Glutamatergic neuron (in vitro differentiated cells): ENCODE measurements around the gene VPS35L. TPM values are rescaled to one million over a fixed set of nuclear protein-coding genes. Genes with fewer than 3 reads are reported as not detected.

Source experiments
- DNase-seq: peaks from one replicate; pipeline ENCODE4 v3.0.0; 2022
- H3K27ac Mint-ChIP-seq: one replicate; pipeline ENCODE4 v1.8.0; 2020; ENCODE audit warnings: mild to moderate bottlenecking, mixed read lengths, inconsistent platforms; ENCODE audit not compliant: unreplicated experiment
- H3K27me3 Mint-ChIP-seq: one replicate; pipeline ENCODE4 v1.8.0; 2020; ENCODE audit warnings: mild to moderate bottlenecking, moderate library complexity, mixed read lengths, inconsistent platforms; ENCODE audit not compliant: unreplicated experiment
- H3K36me3 Mint-ChIP-seq: one replicate; pipeline ENCODE4 v1.8.0; 2020; ENCODE audit warnings: mild to moderate bottlenecking, mixed read lengths, inconsistent platforms; ENCODE audit not compliant: unreplicated experiment
- H3K4me1 Mint-ChIP-seq: one replicate; pipeline ENCODE4 v1.8.0; 2020; ENCODE audit warnings: mild to moderate bottlenecking, low read depth, mixed read lengths, inconsistent platforms; ENCODE audit not compliant: unreplicated experiment
- H3K4me3 Mint-ChIP-seq: one replicate; pipeline ENCODE4 v1.8.0; 2020; ENCODE audit warnings: mild to moderate bottlenecking, mixed read lengths, inconsistent platforms; ENCODE audit not compliant: unreplicated experiment
- H3K9me3 Mint-ChIP-seq: one replicate; pipeline ENCODE4 v1.8.0; 2020; ENCODE audit warnings: mild to moderate bottlenecking, moderate library complexity, mixed read lengths, inconsistent platforms; ENCODE audit not compliant: unreplicated experiment
- total RNA-seq: library from RNA; stranded (reverse); fragmentation: NEBNext Ultra II Directional; extraction: Animal tissue kit (Norgen Biotek cat#: 25700); gene quantifications from one replicate; pipeline ENCODE4 v1.2.1, GENCODE V29; 2021; ENCODE audit not compliant: unreplicated experiment
- TF ChIP-seq, protein P1 (sequence below): fragments of 200-600 bp; sonication (generic); IDR thresholded peaks from one replicate; pipeline ENCODE4 v1.5.0; 2021; ENCODE audit not compliant: partially characterized antibody, unreplicated experiment

Gene VPS35L
- total RNA-seq, 1 donor from 2014 or later, result 57.1 TPM

DNA sequence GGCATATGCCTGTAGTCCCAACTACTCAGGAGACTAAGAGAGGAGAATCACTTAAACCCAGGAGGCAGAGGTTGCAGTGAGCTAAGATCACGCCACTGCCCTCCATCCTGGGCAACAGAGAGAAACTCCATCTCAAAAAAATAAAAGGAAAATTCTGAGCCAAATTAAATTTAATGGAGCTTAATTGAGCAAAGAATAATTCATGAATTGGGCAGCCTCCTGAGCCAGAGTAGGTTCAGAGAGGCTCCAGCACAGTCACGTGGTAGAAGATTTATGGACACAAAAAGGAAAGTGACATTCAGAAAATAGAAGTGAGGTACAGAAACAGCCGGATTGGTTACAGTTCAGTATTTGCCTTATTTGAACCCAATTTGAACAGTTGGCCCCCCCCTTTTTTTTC, 10.9 kb downstream of the VPS35L start:
- Mint-ChIP-seq H3K9me3 (no peaks in the 10 kb centered on the region), H3K27me3 (no peaks in the 10 kb centered on the region), H3K36me3 (peaks cover 6% of the 10 kb centered on the region)

DNA sequence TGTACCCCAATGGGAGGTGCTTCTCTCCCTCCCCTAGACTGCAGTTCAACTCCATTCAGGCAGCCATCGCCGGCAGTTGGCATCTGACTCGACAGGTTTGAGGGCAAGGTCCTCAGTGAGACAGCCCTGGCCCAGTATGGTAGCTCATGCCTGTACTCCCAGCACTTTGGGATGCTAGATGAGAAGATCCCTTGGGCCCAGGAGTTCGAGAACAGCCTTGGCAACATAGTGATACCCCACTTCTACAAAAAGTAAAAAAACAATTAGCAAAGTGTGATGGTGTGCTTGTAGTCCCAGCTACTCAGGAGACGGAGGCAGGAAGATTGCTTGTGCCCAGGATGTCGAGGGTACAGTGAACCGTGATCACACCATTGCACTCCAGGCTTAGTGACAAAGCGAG, 12.1 kb downstream of the VPS35L start:
- Mint-ChIP-seq H3K4me1 (no peaks in the 10 kb centered on the region), H3K4me3 (no peak overlapping the region), H3K27me3 (no peaks in the 10 kb centered on the region), H3K36me3 (peaks cover 6% of the 10 kb centered on the region), H3K9me3 (no peaks in the 10 kb centered on the region), H3K27ac (no peak overlapping the region)
- TF ChIP-seq, protein P1, sequence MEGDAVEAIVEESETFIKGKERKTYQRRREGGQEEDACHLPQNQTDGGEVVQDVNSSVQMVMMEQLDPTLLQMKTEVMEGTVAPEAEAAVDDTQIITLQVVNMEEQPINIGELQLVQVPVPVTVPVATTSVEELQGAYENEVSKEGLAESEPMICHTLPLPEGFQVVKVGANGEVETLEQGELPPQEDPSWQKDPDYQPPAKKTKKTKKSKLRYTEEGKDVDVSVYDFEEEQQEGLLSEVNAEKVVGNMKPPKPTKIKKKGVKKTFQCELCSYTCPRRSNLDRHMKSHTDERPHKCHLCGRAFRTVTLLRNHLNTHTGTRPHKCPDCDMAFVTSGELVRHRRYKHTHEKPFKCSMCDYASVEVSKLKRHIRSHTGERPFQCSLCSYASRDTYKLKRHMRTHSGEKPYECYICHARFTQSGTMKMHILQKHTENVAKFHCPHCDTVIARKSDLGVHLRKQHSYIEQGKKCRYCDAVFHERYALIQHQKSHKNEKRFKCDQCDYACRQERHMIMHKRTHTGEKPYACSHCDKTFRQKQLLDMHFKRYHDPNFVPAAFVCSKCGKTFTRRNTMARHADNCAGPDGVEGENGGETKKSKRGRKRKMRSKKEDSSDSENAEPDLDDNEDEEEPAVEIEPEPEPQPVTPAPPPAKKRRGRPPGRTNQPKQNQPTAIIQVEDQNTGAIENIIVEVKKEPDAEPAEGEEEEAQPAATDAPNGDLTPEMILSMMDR, result no peak
- DNase-seq, result no peak

More for the DNA sequence above, 10.9 kb downstream of the VPS35L start:
- no peak overlapping the region for H3K4me3 Mint-ChIP-seq
- no peaks in the 10 kb centered on the region for H3K4me1 Mint-ChIP-seq
- DNase-seq, result no peak
- TF ChIP-seq, protein P1, result no peak
- H3K27ac Mint-ChIP-seq, result no peak overlapping the region

DNA sequence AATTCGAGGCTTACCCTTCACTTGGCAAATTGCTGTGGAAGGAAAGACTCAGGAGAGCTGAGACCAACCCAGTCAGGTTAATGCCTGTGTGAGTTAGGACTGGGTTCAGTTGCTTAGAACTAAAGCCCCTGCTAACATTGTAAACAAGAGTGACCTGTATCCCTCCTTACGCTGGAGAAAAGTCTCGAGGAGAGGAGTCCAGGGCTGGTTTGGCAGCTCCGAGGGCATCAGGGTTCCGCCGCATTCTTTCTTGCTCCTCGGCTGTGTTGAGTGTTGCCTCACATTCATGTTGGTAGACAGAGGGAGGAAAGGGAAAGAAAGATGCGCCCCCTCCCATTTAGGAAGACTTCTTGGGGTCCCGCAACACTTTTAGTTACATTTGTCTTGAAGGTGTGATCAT, 18.5 kb downstream of the VPS35L start:
- no peak overlapping the region for H3K4me3 Mint-ChIP-seq
- H3K36me3 Mint-ChIP-seq, result peaks cover 6% of the 10 kb centered on the region
- no peaks in the 10 kb centered on the region for H3K9me3 Mint-ChIP-seq
- no peak overlapping the region for H3K27ac Mint-ChIP-seq
- DNase-seq, result no peak
- H3K27me3 Mint-ChIP-seq, result no peaks in the 10 kb centered on the region
- TF ChIP-seq, protein P1, result no peak
- no peaks in the 10 kb centered on the region for H3K4me1 Mint-ChIP-seq

DNA sequence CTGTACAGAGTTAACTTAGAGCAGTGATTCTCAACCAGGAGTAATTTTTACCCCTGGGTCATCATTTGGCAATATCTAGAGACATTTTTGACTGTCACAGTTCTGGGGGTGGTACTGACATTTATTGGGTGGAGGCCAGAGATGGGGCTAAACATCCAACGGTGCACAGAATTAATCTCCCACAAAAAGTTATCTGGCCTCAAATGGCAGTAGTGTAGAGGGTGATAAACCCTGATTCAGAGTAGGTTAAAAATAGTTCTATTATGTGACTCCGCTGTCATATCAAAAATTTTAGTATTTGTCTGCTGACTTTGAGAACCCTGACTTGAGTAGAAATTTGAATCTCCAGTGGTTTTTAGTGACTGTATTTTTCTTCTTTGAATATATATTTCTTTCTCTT, 19.1 kb downstream of the VPS35L start:
- no peaks in the 10 kb centered on the region for H3K4me1 Mint-ChIP-seq
- no peak overlapping the region for H3K27ac Mint-ChIP-seq
- no peaks in the 10 kb centered on the region for H3K9me3 Mint-ChIP-seq
- TF ChIP-seq, protein P1, result no peak
- peaks cover 6% of the 10 kb centered on the region for H3K36me3 Mint-ChIP-seq
- no peak for DNase-seq
- no peak overlapping the region for H3K4me3 Mint-ChIP-seq
- no peaks in the 10 kb centered on the region for H3K27me3 Mint-ChIP-seq

DNA sequence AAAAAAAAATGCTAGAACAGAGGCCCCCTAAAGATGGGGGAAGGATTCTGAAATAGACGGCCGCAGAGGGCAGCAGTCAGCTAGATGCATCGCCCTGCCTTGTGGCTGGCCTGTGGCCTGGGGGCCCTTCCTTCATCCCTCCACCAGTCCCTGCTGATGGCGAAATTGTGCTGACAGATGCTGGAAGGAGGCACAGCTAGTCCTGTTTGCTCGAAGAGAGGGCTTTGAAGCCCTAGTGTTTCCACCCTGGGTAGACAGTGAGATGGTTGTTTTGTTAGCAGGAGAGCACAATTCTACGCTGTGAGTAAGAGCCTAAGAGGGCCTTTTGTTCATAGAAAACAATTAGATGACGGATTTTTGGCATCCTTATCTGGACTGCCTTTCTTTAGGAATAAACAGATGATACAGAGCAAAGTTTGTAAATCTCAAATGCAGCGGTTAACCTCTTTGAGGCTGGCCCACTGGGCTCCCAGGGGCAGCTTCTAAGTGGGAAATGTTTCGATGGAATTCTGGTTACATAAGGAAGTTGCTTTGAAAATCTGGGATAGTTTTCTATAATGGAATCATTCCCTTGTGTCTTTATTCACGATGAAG, 23.0 kb downstream of the VPS35L start:
- Mint-ChIP-seq H3K27me3 (no peaks in the 10 kb centered on the region), H3K4me3 (no peak overlapping the region), H3K36me3 (peaks cover 21% of the 10 kb centered on the region), H3K4me1 (no peaks in the 10 kb centered on the region), H3K27ac (no peak overlapping the region), H3K9me3 (peaks cover 3% of the 10 kb centered on the region)
- no peak for DNase-seq
- TF ChIP-seq, protein P1, result no peak
